SW480 (cell line): ENCODE measurements around the gene EGR4.

Experiments
- DNase-seq: peaks from one replicate; pipeline ENCODE4 v3.0.0-alpha.2; 2016; ENCODE audit warnings: low spot score

EGR4 gene

DNA sequence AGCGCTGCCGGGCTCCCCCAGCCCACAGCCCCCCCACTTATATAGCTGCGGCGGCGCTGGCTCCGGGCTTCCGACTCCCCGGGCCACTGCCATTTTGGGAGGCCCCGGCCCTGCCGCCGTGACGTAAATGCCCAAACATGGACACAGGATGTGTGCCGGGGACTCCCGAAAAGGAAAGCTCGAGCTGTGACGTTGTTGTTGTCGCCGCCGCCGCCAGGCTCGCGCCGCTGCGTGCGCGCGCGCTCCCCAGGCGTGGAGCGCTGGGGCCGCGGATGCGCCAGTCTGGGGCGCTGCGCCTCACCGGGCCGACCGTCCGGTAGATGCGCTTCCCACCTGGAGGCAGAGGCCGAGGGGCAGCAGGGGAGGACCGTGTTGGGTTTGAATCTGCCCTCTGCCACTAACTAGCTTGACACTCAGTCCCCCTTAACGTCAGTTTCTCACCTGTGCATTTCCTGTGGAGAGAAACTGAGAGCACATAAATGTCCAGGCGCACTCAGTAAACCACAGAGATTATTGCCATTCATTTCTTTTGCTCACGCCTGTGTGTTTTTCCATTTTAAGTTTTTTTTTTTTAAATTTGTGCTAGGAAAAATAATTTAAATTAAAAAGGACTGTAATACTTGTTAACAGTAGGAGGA lies at the start of gene EGR4:
Gene EGR4 (minus strand): TSS at position 15 of the 638 bp plus-strand sequence. CDS start 231 bp downstream, outside the sequence.
- peak; percentile 96 for DNase-seq

DNA sequence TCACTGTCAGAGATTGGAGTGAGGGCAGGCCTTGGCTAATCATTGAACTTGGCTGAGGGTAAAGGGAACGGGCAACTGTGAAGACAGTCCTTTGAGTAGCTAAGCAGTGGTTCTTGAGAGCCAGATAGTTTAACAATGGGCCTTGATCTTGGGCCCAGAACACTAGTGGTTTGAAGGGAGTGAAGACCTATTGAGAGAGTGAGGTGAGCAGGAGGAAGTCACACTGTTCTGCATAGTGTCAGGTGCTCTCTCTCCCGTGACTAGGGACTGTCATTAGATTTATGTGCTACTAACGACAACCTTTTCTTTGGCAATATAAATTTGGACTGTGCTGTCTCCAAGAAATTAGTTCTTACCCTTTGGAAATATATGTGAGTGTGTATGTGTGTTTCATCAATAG lies 47.7 kb upstream of the EGR4 start:
- DNase-seq = no peak

DNA sequence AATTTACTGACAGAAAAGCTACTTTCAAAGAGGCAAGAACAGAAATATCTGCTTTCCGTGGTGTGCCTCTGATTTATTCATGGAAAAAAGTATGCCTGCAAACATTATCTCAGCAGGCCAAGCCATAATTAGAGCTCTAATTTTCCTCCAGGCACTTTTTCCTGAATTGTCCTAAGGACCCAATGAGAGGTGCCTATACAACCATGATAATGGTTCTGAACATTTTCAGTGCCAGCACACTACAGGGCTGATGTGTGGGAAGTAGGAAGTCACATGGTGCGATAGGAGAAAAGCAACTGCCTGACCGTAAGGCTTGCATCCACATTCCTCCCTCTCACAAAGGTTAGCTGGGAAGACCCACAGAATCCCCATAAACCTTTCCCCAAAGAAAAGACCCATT lies 45.9 kb upstream of the EGR4 start:
- no peak for DNase-seq

DNA sequence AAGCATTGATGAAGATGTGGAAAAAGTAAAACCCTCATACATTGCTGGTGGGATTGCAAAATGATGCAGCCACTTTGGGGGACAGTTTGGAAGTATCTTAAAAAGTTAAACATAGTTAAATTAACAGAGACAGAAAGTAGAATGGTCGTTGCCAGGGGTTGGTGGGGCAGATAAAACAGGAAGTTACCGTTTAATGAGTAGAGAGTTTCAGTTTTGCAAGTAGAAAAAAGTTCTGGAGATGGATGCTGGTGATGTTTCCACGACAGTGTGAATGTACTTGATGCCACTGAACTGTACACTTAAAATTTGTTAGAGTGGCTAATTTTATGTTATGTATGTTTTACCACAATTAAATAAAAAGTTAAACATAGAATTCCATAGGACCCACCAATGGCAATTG lies 44.5 kb upstream of the EGR4 start:
- no peak for DNase-seq

DNA sequence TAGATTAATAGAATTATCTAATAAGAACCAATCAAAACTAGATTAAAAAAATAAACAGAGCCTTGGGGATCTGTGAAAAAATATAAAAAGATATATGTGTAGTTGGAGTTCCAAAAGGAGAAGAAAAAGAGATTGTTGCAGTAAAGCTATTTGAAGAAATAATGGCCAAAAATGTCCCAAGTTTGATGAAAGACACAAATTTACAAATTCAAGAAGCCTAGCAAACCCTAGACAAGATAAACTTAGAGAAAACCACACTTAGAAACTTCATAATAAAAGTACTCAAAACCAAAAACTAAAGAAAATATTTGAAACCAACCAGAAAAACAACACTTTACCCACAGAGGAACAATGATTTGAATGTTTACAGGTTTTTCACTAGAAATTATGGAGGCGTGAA lies 41.3 kb upstream of the EGR4 start:
- DNase-seq = no peak

DNA sequence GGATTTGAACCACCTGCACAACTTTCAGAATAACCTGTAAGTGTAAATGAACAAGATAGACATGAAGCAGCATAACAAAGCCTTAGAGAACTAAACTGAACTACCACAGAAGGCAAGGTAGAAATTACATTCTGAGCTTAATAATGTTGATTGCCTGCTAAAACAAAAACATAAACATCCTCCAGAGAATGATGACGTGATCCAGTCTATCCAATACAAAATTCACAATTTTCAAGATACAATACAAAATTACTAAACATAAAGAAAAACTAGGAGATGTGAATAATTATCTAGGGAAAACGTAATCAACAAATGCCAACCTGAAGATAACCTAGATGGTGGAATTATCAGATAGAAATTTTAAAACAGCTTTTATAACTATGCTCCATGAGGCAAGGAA lies 40.7 kb upstream of the EGR4 start:
- DNase-seq = no peak

DNA sequence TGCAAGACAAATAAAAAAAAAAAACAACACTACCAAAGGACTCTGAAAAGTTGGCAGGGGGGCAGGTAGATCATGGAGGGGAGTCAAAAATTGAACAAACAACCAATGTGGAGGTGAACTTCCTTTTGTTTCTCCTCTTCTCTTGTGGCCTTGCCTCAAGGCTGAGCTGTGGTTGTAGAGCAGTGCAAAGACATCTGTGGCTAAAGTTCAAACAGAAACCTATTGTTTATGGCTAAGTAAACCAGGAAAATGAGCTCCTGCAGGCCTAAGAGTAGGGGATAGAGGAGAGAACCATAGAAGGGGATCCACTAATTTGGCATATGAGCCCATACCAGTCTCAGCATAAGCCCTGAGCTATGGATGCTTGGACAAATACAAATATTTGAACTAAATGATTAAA lies 40.2 kb upstream of the EGR4 start:
- DNase-seq = no peak

DNA sequence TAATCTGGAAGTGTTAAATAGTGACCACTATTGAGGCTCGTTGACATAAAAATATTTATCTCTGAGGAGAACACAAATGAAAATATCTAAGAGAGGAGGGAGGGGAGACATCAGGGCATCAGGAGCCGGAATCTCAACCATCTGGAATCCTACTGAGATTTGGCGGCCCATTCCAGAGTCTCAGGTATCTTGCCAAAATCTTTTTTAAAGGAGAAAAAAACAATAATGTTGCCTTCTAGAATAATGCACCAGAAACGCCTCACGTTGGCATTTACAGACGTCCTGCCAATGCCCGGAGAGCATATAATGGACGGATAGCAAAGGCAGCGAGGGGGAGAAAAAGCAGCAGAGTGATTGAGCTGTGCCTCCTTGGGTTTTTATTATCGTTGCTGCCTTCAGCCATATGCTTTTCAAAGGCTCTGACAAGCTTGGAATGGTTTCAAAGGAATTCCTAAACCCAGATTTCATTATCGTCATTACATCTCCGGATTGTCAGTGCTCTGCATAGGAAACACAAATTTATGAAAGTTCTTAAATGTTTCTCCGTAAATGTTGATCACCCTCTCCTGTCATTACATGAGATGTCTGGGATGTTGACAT lies 30.9 kb upstream of the EGR4 start:
- DNase-seq = no peak

DNA sequence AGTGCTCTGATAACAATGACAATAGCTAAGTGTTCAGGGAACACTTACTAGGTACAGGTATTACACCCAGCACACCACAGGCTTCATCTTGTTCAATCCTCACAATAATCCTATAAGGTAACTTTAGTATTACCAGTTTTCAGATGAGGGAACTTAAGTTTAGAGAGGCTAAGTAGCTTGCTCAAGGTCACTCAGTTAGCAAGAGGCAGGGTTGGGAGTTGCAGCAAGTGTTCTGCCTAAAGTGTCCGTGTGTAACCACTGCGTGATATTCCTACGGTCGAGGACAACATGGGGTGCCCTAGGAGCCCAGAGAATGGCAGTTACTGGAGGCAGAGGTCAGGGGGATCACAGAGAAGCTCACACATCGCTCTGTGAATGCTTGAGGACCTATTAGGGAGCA lies 30.2 kb upstream of the EGR4 start:
- no peak for DNase-seq

DNA sequence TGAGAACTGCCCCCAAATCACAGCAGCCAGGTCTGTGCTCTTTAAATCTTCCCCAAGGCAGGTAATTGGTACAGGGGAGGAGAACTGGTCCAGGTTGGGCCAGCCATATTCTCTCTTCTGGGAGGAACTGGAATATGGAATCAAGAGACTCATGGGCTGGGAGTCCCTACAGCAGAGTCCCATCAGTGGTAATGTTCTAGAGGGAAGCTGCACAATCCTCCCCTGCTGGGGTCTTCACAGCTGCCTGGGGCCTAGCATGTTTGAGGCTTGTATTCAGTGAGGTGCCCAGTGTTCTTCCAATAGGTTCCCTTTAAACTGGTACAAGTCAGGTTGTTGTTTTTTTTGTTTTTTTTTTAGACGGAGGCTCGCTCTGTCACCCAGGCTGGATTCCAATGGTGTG lies 21.1 kb upstream of the EGR4 start:
- DNase-seq = no peak

DNA sequence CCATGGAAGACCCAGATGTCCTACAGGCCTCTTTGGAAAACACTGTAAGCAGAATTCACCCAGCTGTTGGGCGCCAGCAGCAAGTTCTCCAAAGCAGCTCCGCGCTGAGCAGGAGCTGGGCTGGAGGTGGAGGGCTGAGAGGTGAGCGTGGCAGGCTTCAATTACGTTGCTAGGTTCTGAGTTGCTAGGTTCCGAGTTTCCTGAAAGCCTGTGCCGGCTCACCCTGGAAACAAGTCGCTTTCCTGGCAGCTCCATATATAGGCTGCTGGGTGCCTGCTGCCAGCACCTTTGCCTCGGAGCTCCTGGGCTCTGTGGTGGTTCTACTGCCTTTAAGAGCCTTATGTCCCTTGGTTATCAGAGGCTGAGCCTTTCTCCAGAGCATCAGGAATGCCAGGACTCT lies 14.4 kb upstream of the EGR4 start:
- no peak for DNase-seq

DNA sequence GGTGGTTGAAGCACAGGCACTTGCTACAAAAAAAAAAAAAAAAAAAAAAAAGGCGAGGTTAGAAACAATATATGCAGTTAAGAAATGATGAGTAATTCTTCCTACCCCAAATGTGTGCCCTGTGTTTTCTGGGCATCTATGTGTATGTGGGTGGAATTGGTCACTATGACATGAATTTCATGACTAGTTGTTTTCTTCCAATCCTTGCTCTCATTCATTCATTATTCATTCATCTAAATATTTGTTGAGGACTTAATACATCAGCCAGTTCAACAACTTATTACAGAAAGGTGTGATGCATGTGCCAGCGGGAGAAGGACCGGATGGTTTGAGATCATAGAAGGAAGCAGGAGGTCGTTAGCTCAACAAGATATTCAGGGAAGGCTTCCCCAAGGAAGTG lies 8.3 kb upstream of the EGR4 start:
- no peak for DNase-seq

DNA sequence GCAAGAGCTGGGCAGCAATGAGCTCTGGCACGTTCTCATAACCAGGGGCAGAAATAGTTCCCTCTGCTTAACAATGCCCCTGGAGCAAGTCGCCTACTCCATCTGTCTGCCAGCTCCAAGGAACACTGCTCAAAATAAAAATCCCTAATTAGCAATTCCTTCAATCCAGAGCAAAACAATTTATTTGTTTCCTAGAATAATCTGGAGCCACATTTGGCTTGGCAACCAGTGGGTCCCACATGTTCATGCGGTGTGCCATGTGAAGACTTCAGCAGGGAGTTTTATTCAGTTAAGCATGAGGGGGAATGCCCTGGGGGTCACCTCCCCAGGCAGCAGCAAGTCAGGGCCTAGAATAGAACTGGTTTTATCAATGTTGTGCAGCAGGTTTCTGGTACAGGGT lies 7.6 kb upstream of the EGR4 start:
- no peak for DNase-seq

DNA sequence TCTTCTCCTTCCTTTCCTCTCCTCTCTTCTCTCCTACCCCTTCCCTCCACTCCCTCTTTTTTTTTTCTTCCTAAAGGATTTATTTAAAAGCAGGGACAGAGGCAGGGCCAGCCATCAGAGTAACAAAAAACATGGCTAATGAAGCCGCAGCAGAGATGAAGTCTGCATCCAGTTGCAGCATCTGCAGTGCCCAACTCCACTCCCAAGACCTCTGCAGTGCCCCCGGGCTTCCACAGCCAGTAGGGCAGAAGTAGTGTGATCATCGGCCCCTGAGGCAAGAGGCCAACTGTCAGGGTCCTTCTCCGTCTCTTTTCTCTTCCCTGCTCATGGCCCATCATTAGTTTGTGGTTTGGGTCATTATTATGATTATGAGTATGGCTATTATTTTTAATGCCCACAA lies 4.2 kb upstream of the EGR4 start:
- no peak for DNase-seq

DNA sequence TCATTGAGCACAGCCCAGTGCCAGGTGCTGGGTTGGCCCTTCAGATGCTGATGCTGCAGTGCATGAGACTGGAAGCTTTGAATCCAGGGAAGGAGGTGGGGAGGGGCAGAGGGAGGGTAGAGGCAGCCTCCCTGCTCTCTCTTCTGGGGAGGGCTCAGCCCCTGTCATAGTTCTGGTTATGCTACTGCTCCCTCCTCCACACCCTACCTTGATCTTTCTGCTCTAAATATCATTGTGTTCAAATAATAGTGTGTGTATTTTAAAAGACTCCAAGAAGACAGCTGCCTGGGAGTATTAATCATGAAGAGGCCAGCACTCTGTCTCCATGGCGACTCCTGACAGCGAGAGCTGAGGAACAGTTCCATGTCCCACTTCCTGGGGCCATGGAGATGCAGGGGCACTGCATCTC lies 3.8 kb upstream of the EGR4 start:
- DNase-seq = no peak

DNA sequence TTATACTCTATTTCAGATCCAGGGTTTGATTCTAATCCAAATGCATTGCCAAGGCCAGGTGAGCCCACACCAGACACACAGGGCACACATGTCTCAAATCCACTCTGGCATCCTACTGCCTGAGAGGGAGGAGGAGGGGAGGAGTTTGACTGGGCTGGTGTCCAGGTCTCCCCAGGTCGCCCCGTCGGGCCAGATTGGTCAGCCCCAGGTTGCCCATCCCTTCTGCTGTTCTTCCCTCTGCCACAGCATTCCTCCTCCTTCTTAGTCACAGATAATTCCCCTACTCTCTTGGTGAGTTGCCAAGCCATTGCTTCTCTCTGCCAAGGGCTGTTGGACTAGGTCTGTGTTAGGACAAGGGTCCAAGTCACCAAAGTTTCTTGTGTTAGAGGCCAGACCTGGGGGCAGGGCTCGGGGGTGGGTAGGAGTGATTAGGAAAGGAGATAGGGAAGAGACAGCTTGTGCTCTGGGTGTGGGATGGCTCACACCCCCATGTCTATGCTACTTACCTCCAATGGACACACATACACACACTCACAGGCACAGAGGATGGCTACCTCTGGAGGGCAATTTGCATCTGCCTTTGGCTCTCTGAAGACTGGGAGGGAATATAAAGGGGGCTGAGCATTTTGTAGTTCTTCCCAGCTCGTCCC lies 2.5 kb upstream of the EGR4 start:
- DNase-seq = peak; percentile 52

DNA sequence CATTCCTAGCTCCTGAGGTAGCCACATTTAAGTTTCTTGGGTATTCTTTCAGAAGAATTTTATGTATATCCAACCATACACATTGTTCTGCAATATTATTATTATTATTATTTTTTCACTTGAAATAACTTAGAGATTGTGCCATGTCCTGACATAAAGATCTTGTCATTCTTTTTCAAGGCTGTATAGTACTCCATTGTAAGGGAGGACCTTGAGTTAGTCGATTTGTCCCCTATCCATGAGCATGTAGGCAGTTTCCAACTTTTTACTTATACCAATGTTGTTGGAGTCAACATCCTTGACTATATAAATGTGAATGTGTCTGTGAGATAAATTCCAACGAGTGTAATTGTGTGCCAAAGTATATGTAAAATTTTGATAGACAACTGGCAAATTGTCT lies 891 bp upstream of the EGR4 start:
- DNase-seq = no peak

DNA sequence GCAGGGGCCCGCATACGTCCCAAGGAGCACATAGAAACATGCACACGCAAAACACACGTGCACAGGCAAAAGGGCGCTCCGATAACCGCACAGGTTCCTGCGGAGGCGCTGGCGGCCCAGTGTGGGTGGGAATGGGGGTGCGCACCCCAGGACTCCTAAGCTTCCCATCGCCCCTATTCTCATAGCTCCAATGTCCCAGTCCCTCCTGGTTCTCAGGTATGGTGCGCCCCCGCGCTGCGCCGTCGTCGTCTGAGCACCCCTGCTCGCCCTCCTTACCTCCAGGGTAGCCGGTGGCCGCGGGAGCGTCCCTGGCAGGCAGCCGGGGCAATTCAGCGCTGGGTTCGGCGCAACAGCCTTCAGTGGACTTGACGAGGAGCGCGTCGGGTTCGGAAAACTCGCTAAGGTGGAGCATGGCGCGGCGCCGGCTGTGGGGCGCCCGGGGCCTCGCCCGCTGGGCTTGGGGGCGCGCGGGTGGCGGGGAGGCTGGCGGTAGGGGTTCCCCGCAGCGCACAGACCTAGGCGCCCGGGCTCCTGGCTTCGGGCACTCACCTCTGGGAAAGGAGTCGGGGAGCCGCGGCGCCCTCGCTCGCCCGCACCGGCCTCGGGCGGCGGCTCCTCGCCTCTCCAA lies 328 bp downstream of the EGR4 start:
- peak; percentile 46 for DNase-seq

DNA sequence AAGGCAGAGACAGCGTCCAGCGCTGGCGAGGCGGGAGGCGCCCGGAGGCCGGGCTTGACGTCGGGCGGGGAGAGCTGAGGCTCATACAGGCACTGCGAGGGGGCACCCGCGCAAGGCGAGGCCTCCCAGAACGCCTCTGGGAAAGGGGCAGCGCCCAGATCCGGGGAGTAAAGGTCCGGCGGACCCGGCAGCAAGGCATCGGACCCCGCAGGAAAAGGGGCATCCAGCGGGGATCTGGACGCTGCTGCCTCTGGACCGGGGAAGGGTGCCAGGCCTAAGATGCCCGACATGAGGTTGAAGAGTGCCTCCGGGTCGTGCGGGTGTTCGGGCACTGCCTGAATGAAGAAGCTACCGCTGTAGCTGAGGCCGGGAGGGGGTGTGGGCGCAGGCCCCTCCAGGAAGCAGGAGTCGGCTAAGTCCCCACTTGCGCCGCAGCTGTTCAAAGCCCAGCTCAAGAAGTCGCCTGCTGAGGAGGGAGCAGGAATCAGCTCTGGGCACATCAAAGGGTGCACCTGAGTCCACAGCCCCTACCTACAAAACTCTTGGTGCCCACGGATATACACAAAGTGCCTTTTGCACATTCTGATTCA lies 937 bp downstream of the EGR4 start:
- no peak for DNase-seq

DNA sequence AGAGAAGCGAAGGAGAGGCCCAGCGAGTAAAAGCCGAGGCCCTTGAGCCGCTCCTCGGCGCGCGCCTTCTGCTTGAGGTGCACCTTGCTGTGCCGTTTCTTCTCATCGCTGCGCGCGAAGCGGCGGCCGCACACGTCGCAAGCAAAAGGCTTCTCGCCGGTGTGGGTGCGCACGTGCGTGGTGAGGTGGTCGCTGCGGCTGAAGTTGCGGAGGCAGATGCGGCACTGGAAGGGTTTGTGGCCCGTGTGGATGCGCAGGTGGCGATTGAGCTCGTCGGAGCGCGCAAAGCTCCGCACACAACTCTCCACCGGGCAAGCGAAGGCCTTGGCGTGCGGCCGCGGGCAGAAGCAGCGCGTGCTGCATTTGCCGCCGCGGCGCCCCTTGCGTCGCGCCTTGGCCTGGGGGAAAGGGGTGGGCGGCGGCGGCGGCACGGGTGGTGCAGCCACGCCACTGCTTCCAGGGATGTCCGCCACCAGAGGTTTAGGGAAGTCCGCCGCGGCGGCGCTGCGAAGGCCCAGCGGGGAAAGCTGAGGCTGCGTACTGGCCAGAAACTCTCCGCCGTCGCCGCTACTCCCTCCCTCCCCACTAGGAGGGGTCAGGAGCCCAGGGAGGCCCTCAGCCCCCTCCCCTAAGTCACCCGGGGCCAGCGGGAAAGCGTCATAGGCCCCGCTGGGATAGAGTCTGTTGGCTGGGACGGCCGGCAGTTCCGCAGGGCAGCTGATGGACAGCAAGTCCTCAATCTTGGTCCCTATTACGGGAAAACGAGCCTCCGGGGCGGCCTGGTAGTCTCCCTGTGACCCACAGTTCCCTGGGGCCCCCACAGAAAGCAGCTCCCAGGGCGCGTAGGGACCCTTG lies 1.7 kb downstream of the EGR4 start:
- DNase-seq = no peak

DNA sequence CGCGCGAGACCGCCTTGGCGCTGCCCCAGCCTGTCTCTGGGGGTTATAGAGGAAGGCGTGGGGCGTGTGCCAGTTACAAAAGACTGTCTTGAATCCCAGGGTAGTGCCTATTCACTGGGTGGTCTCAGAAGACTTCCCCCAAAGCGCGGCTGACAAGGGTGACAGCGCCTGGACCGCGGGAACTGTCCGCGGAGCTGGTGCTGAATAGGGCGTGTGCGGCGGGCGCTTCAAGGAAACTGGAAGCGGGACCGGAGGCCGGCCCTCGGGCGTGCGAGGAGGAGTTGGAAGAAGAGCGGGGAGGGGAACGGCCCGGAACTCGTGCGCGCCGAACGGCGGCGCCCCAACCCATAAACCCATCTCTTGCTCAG lies 2.3 kb downstream of the EGR4 start:
- no peak for DNase-seq
